GM18502 (cell line): ENCODE results near the gene QSOX1.
"Not testable (repeated sequence)": the region's sequence is repeated elsewhere in the genome, so short reads cannot be mapped to it uniquely, and the experiment has no call there.

Source experiments
- ATAC-seq: cut with Tn5 transposase; IDR thresholded peaks from one replicate; pipeline ENCODE4 v1.9.1; 2021; ENCODE audit warnings: mild to moderate bottlenecking; ENCODE audit not compliant: unreplicated experiment, poor library complexity

QSOX1 gene

GRCh38 chr1:180185281-180185680, 30.6 kb downstream of the QSOX1 start:
- no peak for ATAC-seq

GRCh38 chr1:180185971-180186645, 31.4 kb downstream of the QSOX1 start:
- ATAC-seq, result no peak

- ATAC-seq, result no peak
These were observed 32.2 kb downstream of the QSOX1 start for GRCh38 chr1:180186831-180187230.

- no peak for ATAC-seq
These were observed 33.0 kb downstream of the QSOX1 start for GRCh38 chr1:180187626-180188025.

GRCh38 chr1:180188091-180188506, 33.4 kb downstream of the QSOX1 start:
- no peak for ATAC-seq

GRCh38 chr1:180188684-180189175, 34.1 kb downstream of the QSOX1 start:
- ATAC-seq, result no peak

GRCh38 chr1:180190091-180190490, 35.4 kb downstream of the QSOX1 start:
- ATAC-seq, result no peak

- ATAC-seq, result no peak
These were observed 37.5 kb downstream of the QSOX1 start for GRCh38 chr1:180192172-180192571.

- ATAC-seq, result no peak
These were observed 38.7 kb downstream of the QSOX1 start for GRCh38 chr1:180193141-180194047.

- no peak for ATAC-seq
These were observed 39.4 kb downstream of the QSOX1 start for GRCh38 chr1:180194048-180194425.

GRCh38 chr1:180194546-180195207, 40.0 kb downstream of the QSOX1 start:
- ATAC-seq, result no peak

- ATAC-seq, result no peak
These were observed 40.7 kb downstream of the QSOX1 start for GRCh38 chr1:180195401-180195800.

GRCh38 chr1:180195916-180196315, 41.2 kb downstream of the QSOX1 start:
- ATAC-seq, result no peak

GRCh38 chr1:180196436-180197003, 41.9 kb downstream of the QSOX1 start:
- ATAC-seq, result no peak

GRCh38 chr1:180197231-180197630, 42.6 kb downstream of the QSOX1 start:
- ATAC-seq, result no peak

GRCh38 chr1:180198196-180198595, 43.5 kb downstream of the QSOX1 start:
- no peak for ATAC-seq

GRCh38 chr1:180198611-180199010, 43.9 kb downstream of the QSOX1 start:
- ATAC-seq, result no peak

- ATAC-seq, result no peak
These were observed 44.3 kb downstream of the QSOX1 start for GRCh38 chr1:180199018-180199417.

- ATAC-seq, result no peak
These were observed 47.0 kb downstream of the QSOX1 start for GRCh38 chr1:180201451-180202200.

- ATAC-seq, result not testable (repeated sequence)
These were observed 47.9 kb downstream of the QSOX1 start for GRCh38 chr1:180202588-180202987.
